NCI-H748 (cell line): ENCODE results near the gene TMTC2.
"Not testable (repeated sequence)": the region's sequence is repeated elsewhere in the genome, so short reads cannot be mapped to it uniquely, and the experiment has no call there.

ENCODE experiments used
- DNase-seq: peaks from one replicate; lab custom pipeline; 2025; ENCODE audit not compliant: unreplicated experiment; lab: John Stamatoyannopoulos, UW

TMTC2 gene

GRCh38 chr12:82725741-82726140 lies 39.0 kb downstream of the TMTC2 start:
- no peak for DNase-seq

GRCh38 chr12:82727886-82728285 lies 41.2 kb downstream of the TMTC2 start:
- DNase-seq, result no peak

GRCh38 chr12:82728710-82729109 lies 42.0 kb downstream of the TMTC2 start:
- DNase-seq, result no peak

- peak; percentile 7 for DNase-seq
These were observed 44.3 kb downstream of the TMTC2 start for GRCh38 chr12:82730953-82731459.

GRCh38 chr12:82740129-82741000 lies 53.7 kb downstream of the TMTC2 start:
- DNase-seq, result peak; percentile 23

- peak; percentile 76 for DNase-seq
These were observed 58.5 kb downstream of the TMTC2 start for GRCh38 chr12:82745063-82745674.

GRCh38 chr12:82745807-82746206 lies 59.1 kb downstream of the TMTC2 start:
- DNase-seq, result peak; percentile 76

- DNase-seq, result no peak
These were observed 60.0 kb downstream of the TMTC2 start for GRCh38 chr12:82746668-82747067.

GRCh38 chr12:82749015-82749414 lies 62.3 kb downstream of the TMTC2 start:
- no peak for DNase-seq

- DNase-seq, result no peak
These were observed 68.2 kb downstream of the TMTC2 start for GRCh38 chr12:82754856-82755255.

GRCh38 chr12:82756303-82756702 lies 69.6 kb downstream of the TMTC2 start:
- no peak for DNase-seq

- DNase-seq, result no peak
These were observed 70.4 kb downstream of the TMTC2 start for GRCh38 chr12:82757059-82757458.

- no peak for DNase-seq
These were observed 71.0 kb downstream of the TMTC2 start for GRCh38 chr12:82757656-82758055.

GRCh38 chr12:82758749-82759330 lies 72.1 kb downstream of the TMTC2 start:
- DNase-seq, result peak; percentile 30

GRCh38 chr12:82760423-82760822 lies 73.7 kb downstream of the TMTC2 start:
- DNase-seq, result no peak

GRCh38 chr12:82765206-82765605 lies 78.5 kb downstream of the TMTC2 start:
- DNase-seq, result not testable (repeated sequence)

- no peak for DNase-seq
These were observed 79.4 kb downstream of the TMTC2 start for GRCh38 chr12:82765971-82766705.

- DNase-seq, result no peak
These were observed 88.0 kb downstream of the TMTC2 start for GRCh38 chr12:82774666-82775065.

GRCh38 chr12:82780517-82780916 lies 93.8 kb downstream of the TMTC2 start:
- DNase-seq, result no peak

- no peak for DNase-seq
These were observed 94.7 kb downstream of the TMTC2 start for GRCh38 chr12:82781309-82781997.

- no peak for DNase-seq
These were observed 96.7 kb downstream of the TMTC2 start for GRCh38 chr12:82783435-82783834.
